ENCODE data around the gene ZNF646. TPM values are rescaled to one million over a fixed set of nuclear protein-coding genes. Genes with fewer than 3 reads are reported as not detected.
A peak's percentile ranks its signal among the peaks of the same experiment; 100 is the strongest.

The ZNF646 gene
- total and polyA plus RNA-seq, 2 of the 13 experiments (the other 11 are each of a cell fraction or from before 2014, with no cell fraction given) = 3.4 to 10.9 TPM

GRCh38 chr16:31072540-31073141, 1.6 kb upstream of the ZNF646 start (continued):
- TF ChIP-seq SMAD3 (CRISPR knock-in tag; IDR thresholded peaks at IDR 0.05) (no peak), CBX5 (CRISPR knock-in tag; IDR thresholded peaks at IDR 0.05; ENCODE audit: borderline replicate concordance) (no peak), ZFP91 (CRISPR knock-in tag; IDR thresholded peaks at IDR 0.05; ENCODE audit: borderline replicate concordance) (peak; percentile 61; the same call in 1 of the 2 replicates), HOXA5 (CRISPR knock-in tag; IDR thresholded peaks at IDR 0.05) (no peak), IRF2 (CRISPR knock-in tag; IDR thresholded peaks at IDR 0.05) (no peak), AHDC1 (CRISPR knock-in tag; IDR thresholded peaks at IDR 0.05; ENCODE audit: borderline replicate concordance) (peak; percentile 65; the same call in 1 of the 2 replicates), ZMAT5 (CRISPR knock-in tag; IDR thresholded peaks at IDR 0.05; ENCODE audit: borderline replicate concordance, low read depth) (0 out of 2 replicates have a peak, but pooled peaks have one; percentile 75), KDM1A (CRISPR knock-in tag; IDR thresholded peaks at IDR 0.05) (no peak), ZNF510 (CRISPR knock-in tag; IDR thresholded peaks at IDR 0.05; ENCODE audit: low read depth) (no peak), ZFYVE20 (CRISPR knock-in tag; IDR thresholded peaks at IDR 0.05; ENCODE audit: borderline replicate concordance, low read depth) (no peak), RXRA (CRISPR knock-in tag; IDR thresholded peaks at IDR 0.05) (no peak), ZBED4 (CRISPR knock-in tag; IDR thresholded peaks at IDR 0.05; ENCODE audit: borderline replicate concordance) (no peak), MTF2 (CRISPR knock-in tag; IDR thresholded peaks at IDR 0.05; ENCODE audit: borderline replicate concordance) (no peak), IKZF1 (IDR thresholded peaks at IDR 0.05) (no peak), ZNF768 (CRISPR knock-in tag; IDR thresholded peaks at IDR 0.05) (no peak), FOSL1 (CRISPR knock-in tag; IDR thresholded peaks at IDR 0.05; ENCODE audit: borderline replicate concordance) (no peak), PHF21A (CRISPR knock-in tag; IDR thresholded peaks at IDR 0.05) (peak; percentile 26), ATF7 (IDR thresholded peaks at IDR 0.05) (no peak), ATF7 (CRISPR knock-in tag; IDR thresholded peaks at IDR 0.05) (no peak), ZNF567 (CRISPR knock-in tag; IDR thresholded peaks at IDR 0.05; ENCODE audit: borderline replicate concordance) (no peak)
